GM19395 (cell line): ENCODE measurements around the gene SMOC2.
A peak's percentile ranks its signal among the peaks of the same experiment; 100 is the strongest.

ENCODE experiments used
- ATAC-seq: cut with Tn5 transposase; IDR thresholded peaks from one replicate; pipeline ENCODE4 v1.9.1; 2021; ENCODE audit warnings: mild to moderate bottlenecking, moderate library complexity; ENCODE audit not compliant: unreplicated experiment

The SMOC2 gene

DNA sequence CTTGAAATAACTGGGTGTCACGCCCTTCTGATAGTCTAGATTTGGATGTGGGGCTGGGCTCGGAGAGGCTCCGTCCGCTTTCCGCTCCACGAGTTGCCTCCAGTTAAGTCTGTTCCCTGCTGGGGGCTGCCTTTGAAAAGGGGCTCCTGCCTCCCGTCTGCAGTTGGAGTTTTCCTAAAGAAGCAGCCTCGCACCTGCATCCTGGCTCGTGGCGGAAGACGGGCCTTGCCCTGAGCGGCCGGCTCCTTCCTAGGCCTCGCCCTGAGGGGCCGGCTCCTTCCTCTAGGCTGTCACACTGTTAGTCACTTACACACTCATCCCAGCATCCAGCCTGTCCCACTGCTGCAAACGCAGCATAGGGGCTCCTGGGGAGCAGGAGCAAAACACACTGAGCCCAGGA is 74.4 kb downstream of the SMOC2 start:
- no peak for ATAC-seq

DNA sequence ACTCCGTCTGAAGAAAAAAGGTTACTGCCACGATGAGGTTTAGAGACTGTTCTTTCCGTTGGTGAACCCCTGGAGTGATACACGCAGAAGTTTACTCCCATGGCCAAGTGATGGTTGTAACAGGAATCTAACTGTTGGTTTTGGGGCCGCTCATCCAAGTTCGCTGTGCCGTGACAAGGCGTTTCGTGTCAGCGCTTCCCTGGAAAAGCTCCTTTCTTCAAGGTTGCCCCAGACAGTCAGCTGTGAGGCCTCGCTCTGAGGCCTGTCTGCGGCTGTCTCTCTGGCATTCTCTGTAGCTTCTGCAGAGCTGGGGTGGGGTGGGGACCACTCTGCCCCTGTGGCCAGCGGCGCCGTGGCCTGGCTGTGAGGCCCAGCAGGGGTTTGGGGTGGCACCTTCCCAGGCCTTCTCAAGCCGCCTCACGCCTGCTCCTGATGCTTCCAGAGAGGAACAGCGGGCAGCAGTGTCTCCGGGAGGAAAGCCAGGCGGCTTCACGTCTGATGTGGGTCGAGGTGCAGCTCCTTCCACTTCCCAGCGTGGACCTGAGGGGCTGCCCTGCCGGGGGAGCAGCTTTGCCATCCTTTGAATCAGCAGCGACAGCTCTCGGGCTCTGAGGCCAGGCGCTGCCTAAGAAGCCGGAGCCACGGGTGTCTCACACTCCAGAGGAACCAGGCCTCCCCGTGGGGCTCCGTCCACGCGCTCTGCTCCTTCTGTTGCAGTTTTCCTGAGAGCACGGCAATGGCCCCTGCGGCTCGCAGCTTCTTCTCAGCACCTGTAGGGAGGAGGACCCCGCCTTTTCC is 76.2 kb downstream of the SMOC2 start:
- no peak for ATAC-seq

DNA sequence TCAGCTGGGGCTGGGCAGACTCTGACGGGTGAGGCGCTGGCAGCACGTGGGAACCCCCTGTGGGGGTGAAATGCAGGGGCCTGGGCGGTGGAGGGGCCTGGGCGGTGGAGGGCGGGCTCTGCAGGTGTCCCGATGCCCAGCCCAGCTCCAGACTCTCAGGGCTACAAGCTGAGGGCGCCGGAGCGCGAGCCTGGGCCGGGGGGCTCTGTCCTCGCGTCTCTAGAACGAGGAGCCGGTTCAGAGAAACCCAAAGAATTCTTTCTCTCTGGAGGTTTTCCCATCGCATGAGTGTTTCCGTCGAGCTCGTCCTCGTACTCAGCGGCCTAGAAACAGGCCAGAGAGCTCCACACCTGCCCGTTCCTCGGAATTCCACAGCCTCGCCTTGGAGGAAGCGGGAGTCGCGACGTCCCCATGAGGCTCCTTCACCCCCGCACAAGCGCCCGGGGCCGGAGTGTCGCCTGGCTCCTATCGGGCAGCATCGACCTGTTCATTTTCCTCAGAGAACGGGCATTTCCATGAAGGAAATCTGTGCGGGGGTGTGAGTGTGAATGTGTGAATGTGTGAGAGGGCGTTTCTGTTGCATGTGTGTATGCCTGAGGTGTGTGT is 76.9 kb downstream of the SMOC2 start:
- ATAC-seq, result no peak

DNA sequence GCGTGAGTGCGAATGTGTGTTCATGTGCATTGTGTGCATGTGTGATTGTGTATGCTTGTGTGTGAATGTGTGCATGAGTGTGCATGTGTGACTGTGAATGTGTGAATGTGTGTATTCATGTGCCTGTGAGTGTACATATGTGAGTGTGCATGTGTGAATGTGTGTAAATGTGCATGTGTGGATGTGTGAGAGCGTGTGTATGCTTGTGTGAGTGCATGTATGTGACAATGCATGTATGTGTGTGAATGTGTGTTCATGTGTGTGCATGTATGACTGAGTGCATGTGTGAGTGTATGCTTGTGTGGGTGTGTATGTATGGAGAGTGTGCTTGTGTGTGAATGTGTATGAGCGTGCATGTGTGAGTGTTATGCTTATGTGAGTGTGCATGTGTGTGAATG is 77.4 kb downstream of the SMOC2 start:
- no peak for ATAC-seq

DNA sequence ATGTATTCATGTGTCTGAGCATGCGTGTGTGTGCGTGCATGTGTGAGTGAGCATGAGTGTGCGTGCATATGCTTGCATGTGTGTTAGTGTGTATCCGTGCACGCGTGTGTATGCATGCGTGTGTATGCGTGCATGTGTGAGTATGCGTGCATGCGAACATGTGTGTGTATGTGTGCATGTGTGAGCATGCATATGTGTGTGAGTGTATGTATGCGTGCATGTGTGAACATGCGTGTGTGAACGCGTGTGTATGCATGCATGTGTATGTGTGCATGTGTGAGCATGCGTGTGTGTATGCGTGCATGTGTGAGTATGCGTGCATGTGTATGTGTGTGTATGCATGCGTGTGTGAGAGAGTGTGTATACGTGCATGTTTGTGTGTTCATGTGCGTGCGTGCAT is 77.9 kb downstream of the SMOC2 start:
- no peak for ATAC-seq

DNA sequence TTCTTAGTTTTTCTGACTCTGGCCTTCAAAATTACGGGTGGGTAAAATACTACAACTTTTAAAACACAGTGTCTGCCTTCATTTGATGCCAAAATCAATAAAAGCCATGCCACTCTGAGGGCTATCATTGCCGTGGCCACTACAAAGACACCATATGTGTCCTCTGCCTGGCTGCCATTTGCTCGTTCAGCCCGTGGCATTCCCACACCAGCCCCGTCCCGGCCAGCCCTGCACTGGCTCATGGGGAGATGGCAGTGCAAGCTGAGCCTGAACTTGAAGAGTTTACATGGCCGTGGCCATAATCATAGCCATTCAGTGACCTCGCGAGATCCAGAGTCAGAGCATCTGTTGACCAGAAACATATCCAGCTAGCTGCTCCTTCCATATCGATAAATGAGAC is 79.2 kb downstream of the SMOC2 start:
- ATAC-seq, result no peak

DNA sequence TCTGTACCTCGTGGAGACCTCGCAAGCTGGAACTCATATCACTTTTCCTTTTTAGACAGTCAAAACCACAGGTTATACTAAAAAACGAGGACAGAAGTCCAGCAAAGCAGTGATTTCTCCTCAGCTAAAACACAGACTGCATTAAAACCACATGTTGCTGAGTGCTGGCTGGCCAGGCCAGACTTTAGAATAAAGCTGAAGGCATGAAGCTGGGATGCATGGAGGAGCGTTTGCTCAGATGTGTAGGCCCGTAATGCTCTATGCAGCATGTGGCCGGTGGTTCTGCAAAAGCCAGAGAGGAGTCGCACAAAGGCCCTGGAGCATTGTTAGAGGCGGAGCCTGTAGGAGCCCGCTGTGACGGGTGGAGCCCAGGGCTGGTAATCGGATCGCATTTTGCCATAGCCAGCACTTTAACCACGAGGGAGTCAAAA is 83.6 kb downstream of the SMOC2 start:
- no peak for ATAC-seq

DNA sequence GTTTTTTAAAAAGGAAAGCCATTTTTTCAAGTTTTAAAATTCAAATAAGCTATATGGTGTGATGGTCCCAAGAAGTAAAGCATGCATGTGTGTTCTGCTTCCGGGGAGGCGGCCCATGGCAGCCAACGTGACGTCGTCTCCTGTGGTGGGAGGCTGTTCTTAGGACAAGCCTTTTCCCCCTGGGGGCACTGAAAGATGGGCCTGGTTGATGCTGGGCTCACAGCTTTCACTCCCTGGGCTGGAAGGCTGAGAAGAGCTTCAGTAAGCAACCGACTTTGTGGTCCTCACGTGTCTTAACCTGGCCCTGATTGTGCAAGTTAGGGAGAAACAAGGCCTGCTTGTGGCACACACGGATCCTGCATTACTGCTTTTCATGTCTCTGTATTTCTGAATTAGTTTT is 84.1 kb downstream of the SMOC2 start:
- ATAC-seq, result no peak

DNA sequence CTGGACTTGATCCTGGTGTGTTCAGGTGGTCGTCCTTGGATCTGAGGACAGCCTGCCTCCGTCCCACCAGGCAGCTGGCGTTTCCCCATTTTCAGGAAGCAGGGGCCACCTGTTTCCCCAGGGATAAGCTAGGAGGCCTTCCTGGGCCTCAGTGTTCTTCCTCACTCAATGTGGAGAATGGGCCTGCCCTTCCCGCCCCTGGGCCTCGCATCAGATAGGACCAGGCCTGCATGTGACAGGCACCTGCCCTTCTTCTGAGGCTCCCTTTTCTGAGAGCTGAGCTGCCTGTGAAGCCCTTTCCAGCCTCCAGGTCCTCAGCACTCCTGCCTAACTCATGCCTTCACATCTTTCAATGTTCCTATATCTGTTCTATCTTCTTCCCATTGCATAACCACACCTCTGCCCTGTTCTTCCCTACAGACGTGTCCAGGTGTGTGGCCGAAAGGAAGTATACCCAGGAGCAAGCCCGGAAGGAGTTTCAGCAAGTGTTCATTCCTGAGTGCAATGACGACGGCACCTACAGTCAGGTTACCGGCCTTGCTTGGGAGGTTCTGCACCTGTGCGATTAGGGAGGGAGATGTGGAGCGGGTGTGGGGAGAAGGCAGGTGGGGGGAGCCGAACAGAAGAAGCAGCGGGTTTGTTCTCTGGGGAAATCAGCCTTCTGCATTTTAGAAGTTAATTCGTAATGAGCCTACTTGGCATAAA is 85.1 kb downstream of the SMOC2 start:
- no peak for ATAC-seq

DNA sequence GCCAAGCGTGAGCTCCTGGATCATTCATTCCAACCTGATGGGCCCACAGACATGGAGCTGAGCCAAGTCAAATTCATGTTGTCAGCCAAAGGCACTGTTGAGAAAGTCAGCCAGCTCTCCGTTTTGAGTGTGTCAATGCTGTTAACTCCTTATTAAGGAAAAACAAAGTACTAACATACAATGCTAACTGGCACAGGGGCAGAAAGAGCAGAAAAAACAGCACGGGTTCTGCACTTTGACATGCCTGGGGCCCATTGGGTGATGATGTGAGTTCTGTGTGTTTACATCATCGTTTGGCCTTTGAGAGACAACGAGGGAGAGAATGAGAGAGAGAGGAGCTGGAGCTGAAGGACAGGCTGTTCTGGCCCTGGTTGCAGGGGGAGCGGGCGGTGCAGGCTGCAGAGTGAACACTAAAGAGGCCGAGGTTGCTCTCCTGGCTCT is 85.9 kb downstream of the SMOC2 start:
- no peak for ATAC-seq

DNA sequence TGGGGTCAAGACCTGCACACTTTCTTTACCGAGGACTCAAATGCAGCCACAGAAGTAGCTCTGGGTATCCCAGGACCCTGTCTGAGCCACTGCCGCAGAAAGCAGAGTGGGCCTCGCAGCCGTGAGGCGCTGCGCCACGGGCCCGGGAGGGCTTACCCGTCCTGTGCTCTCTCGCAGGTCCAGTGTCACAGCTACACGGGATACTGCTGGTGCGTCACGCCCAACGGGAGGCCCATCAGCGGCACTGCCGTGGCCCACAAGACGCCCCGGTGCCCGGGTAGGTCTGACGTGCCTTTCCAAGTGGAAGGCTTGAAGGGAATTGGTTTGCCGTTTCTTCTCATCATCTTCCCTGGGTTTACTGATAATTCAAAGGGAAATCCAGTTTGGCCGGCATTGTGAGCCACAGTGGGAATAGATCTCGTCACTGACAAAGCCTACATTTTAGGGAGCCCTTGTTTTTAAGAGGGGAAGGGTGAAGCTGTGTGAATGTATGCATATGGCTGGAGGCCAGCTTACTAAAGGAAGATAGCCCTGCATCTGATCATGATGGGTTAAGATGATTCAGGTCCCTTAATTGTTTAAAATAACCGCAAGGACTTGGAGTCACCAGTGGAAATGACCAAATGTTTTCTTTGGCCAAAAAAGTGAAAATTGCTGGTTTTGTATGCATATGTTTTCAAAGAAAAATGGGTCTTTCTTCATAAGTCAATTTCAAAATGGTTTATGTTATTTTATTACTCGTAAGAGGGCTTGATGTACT is 86.6 kb downstream of the SMOC2 start:
- ATAC-seq, result no peak

DNA sequence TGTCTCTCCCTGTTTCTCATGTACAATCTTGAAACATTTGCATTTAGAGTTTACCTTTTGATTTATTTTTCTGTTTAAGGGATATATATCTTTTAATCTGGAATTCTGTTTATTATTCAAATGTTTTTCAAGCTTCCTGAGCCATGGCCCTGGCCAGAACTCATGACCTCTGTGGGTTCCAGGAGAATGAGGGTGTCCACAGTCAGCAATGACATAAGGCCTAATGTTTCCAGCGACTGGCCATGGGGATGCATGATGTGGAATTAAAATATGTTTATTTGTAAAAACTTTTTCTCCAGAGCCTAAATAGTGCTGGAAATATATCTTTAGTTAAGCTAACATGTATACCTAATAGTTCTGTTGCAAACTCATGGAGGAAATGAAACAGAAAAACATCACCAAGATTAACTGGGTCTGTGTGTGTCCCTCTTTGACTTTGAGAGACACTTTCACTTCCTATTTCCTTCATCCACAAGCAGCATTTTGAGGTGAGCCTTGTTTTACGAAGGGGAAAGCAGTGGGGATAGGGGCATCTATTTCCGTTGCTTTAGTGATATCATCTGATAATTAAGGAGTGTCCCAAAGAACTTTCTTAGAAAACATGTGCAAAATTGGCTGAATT is 87.6 kb downstream of the SMOC2 start:
- ATAC-seq, result peak; percentile 87

DNA sequence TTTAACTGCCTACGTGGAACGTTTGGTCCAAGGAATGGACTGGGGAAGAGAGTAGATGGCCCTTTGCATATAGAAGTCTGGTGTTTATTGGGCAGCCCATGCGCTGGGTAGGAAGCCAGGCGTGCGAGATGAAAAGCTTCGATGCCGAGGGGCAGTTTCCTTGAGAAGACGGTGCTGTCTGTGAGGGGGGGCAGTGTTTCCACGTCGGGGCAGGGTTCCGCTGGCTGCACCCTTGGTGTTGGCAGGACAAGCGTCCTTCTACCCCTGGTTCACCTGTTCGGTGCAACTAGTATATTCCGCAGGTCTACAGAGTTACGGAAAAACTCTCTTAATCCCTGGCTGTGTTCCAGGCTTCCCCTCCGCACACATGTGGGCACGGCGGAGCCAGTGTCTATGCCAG is 88.2 kb downstream of the SMOC2 start:
- ATAC-seq, result no peak

DNA sequence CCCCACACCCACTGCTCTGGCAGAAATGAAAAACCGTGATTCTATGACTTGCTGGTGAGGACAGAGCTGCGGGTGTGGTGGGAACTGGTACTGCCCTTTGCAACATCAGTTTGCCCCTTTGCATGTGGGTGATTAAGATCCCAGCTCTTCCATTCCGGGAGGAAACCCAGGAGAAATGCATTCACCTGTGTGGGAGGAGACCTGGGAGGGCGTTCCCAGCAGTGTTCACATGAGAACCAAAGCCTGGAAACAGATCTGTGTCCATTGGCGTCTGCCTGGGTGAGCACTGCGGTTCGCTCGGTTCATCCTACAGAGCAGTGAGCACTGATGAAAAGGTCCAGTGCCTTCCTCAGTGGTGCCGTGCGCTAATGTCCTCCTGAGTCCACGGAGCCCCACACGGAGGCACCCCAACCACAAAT is 89.7 kb downstream of the SMOC2 start:
- no peak for ATAC-seq

DNA sequence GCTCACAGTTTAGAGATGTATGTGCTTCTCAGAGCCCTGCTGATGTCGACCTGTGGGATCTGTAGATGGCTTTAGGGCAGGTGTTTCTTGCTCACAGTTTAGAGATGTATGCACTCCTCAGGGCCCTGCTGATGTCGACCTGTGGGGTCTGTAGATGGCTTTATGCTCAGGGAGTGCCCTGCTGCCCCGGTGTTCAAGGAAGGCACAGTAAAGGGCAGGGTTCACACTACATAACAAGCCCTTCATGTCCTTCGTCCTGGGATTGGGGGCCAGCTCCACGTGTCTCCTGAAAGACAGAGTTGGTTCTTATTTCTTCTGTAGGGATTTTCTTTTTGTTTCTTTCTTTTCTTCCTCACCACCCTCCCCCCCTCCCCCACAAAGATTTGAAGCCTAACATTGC is 91.1 kb downstream of the SMOC2 start:
- no peak for ATAC-seq

DNA sequence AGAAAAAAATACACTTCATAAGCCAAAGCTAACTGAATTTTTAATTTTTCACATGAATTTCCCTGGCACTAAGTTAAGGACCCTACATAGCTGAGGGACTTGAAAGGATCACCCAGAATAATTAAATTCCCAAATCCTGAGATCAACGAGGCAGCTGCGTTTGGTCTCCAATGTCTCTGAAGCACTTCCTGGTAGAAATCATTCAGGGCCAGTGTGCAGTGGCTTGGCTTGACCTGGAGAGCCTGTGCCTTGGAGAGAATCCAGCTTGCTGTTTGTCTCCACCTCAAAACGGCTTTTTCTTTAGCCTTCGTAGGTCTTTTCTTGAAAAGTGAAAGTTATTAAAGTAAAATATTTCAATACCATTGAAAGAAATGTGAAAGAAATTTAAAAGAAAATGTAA is 92.4 kb downstream of the SMOC2 start:
- ATAC-seq, result no peak

DNA sequence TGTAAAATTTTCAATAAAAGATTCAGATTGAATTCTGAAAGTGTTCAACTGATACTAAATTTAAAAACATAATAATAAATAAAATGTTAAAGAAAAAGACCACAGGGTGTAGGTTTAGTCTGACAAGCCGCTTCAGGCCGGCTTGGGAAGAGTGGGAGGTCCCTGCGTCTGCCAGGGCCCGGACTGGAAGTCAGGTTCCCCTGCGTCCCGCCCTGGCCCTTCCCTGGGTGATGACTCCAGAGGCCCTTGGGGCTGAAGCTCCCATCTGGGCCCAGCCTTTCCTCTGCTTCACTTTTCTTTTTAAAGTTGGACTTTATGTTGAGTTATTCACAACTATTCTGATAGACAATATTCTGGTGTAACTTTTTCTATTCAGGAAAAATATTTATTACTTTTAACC is 93.3 kb downstream of the SMOC2 start:
- ATAC-seq, result no peak

DNA sequence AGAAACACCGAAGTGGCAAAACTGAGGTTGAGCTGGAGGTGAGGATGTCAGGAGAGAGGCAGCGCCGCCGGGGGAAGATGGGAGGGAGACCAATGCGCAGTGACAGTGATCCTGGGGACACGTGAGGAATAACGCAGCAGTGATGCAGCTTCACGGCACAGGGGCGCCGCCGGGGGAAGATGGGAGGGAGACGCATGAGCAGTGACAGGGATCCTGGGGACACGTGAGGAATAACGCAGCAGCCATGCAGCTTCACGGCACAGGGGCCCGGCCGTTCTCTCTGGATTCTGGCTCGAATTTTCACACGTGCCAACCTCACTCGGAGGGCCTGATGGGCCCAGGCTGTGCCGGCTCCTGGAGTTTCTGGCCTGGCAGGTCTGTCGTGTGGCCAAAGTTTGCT is 94.7 kb downstream of the SMOC2 start:
- ATAC-seq, result no peak

DNA sequence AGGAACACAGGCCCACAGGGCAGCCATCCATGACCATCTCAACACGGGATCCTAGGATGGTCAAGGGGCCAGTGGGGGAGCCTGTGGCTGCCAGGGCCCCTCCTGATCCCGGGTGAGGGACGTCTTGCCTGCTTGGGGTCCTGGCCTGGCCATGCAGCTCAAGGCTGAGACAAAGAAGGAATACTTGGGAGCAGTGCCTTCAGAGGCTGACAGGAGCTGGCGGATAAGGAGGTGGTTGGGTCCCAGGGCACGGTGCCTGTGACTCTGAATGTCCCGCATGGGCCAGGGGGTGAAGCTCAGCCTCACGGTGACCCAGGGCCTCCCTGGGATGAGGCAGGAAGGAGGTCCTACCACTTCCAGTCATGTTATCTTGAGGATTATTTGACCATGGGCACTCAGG is 95.2 kb downstream of the SMOC2 start:
- no peak for ATAC-seq

DNA sequence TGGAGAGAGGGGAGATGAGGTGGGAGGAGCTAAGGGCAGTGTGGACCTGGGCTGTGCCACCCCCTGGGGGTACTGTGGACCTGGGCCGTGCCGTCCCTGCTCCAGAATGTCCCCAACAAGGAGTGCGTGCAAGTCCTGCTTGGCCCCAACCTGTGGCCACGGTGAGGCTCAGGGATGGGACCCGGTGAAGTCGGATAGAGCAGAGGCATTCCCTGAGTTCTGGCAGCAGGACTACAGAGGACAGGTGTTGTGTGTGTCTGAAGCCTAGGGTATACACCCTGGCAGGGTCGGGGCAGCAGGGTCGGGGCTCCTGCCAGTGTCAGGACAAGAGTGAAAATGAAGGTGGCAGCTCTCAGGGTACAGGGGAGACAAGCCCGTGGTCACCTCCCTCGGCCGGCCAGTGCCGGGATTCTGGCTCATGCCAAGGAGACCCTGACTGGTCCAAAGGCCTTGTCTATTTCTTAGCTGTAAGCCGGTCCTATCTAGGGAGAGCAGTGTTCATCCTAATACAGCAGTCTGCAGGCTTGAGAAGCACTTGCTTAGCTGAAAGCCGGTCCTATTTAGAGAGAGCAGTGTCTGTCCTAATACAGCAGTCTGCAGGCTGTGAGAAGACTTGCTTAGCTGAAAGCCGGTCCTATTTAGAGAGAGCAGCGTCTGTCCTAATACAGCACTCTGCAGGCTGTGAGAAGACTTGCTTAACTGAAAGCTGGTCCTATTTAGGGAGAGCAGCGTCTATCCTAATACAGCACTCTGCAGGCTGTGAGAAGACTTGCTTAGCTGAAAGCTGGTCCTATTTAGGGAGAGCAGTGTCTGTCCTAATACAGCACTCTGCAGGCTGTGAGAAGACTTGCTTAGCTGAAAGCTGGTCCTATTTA is 95.9 kb downstream of the SMOC2 start:
- no peak for ATAC-seq
